Stimulated activated CD8-positive, alpha-beta memory T cell treated with anti-CD3 and anti-CD28 coated beads, Interleukin-15, amount 100 ng/mL, for 1 hour (primary cell): ENCODE results near the gene HAPSTR1.
A peak's percentile ranks its signal among the peaks of the same experiment; 100 is the strongest.
"Not testable (repeated sequence)": the region's sequence is repeated elsewhere in the genome, so short reads cannot be mapped to it uniquely, and the experiment has no call there.

Source experiments
- DNase-seq: peaks from one replicate; pipeline ENCODE4 v3.0.0-alpha.2; 2020; ENCODE audit warnings: low read depth

Gene HAPSTR1

DNA sequence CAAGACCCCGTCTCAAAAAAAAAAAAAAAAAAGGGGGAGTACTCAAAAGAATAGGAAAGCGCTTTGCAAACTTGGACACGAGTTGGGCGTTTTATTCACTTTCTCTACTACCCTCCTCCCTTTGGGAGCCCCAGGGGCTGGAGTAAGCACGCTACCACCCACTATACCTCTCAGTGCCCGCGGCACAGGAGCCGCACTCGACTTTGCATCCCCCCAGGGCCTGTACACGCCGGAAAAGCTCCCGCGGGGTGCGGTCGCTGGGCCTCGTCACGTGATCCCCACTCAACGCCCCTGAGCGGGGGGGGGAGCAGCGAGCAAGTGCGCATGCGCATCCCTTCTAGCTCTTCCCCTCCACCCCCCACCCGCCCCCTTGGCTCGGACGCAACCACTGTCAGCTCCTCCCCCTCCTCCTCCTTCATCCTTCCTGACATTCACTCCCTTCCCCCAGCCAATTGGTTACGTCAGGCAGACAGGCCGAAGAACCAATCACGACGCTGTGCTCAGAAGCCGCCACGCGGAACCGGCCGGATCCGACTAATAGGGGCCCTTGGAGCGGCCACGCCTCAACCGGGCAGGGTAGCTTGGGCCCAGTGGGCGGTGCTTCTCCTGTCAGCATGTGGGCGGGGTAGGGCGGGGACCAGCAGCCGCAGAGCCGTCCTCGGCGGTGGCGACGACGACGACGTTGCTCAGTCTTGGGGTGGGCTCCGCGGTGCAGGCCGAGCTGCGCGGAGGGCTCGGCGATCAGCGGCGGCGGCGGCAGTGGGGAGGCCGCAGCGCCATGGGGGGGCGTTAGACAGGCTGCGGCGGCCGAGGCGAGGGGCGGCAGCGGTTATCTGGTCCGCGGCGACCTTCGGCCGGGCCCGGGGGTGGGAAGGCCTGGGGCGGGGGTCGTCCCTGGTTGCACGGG, at the start of gene HAPSTR1:
TSS of gene HAPSTR1 (plus strand) at position 685 of the 907 bp plus-strand sequence. CDS start 401 bp downstream, outside the sequence.
- peak; percentile 97 for DNase-seq

- DNase-seq: no peak
Measured at GRCh38 chr16:9042533-9042932, 48.9 kb upstream of the HAPSTR1 start.

- no peak for DNase-seq
Measured at GRCh38 chr16:9042964-9043680, 48.3 kb upstream of the HAPSTR1 start.

- not testable (repeated sequence) for DNase-seq
Measured at GRCh38 chr16:9045562-9045961, 45.9 kb upstream of the HAPSTR1 start.

DNA sequence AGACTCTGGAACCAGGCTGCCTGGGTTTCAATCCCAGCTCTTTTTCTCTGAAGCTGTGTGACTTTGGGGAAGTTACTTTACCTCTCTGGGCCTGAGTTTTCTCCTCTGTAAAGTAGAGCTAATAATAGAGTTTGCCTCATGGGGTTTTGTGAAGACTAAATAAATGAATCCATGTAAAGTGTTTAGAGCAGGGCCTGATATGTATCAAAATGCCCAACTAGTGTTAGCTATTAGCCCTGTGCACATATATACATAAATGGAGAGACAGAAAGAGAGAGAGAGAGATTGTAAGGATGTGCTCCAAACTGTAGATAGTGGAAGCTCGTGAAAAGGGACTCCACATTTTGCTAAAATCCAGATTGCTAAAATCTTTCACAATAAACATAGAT, 44.8 kb upstream of the HAPSTR1 start:
- DNase-seq: no peak

GRCh38 chr16:9047689-9048301, 43.6 kb upstream of the HAPSTR1 start:
- peak; percentile 6 for DNase-seq

- DNase-seq: no peak
Measured at GRCh38 chr16:9048302-9048700, 43.1 kb upstream of the HAPSTR1 start.

GRCh38 chr16:9049241-9049640, 42.2 kb upstream of the HAPSTR1 start:
- no peak for DNase-seq

DNA sequence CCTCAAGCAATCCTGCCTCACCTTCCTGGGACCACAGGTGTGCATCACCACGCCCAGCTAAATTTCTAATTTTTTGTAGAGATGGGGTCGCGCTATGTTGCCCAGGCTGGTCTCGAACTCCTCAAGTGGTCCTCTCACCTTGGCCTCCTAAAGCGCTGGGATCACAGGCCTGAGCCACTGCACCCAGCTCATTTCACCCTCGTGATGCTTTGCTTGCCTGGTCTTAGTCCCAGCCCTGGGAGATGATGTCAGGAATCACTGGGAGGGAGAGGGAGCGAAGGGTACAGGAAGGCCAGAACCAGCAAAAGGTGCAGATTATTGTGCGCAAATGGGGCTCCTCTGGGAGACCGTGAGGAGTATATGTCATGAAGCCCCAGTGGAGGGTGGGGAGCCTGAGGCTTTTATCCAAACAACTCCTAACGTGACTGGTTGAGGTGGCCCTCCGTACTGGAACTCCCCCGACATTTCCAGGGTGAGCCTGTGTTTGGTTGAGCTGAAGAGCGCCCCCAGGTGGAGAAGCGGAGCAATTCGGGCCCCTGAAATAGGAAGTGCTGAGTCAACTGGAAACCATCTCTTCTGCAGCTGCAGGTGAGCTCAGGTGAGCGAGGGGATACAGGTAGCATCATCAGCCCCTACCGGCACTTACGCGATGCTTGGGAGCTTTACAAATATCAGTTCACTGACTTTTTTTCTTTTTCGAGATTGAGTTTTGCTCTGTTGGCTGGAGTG, 41.2 kb upstream of the HAPSTR1 start:
- DNase-seq: no peak

- DNase-seq: no peak
Measured at GRCh38 chr16:9053006-9053601, 38.3 kb upstream of the HAPSTR1 start.

GRCh38 chr16:9054460-9054859, 37.0 kb upstream of the HAPSTR1 start:
- DNase-seq: no peak

DNA sequence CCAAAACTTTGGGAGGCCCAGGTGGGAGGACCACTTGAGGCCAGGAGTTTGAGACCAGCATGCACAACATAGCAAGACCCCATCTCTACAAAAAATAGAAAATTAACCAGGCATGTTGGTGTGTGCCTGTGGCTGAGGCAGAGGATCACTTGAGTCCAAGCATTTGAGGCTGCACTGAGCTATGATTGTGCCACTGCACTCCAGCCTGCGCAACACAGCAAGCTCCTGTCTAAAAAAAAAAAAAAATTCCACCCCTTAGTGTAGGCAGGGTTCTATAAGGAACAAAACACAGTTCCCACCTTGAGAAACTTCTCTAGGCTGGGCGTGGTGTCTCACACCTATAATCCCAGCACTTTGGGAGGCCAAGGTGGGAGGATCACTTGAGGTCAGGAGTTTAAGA, 36.3 kb upstream of the HAPSTR1 start:
- DNase-seq: no peak

DNA sequence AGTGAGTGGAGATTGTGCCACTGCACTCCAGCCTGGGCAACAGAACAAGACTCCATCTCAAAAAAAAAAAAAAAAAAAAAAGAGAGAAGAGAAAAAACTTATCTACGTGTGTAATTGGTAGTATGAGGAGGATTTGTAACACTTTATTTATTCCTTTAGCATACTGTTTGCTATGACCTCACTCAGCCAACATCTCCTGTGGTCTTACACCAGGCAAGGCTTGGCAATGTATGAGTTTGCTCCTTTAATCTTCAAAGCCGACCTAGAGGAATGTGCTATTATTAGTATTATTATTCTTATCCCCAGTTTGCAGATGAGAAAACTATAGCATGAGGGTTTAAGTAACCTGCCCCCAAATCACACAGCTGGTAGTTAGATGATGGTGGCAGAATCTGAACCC, 35.8 kb upstream of the HAPSTR1 start:
- DNase-seq: no peak

DNA sequence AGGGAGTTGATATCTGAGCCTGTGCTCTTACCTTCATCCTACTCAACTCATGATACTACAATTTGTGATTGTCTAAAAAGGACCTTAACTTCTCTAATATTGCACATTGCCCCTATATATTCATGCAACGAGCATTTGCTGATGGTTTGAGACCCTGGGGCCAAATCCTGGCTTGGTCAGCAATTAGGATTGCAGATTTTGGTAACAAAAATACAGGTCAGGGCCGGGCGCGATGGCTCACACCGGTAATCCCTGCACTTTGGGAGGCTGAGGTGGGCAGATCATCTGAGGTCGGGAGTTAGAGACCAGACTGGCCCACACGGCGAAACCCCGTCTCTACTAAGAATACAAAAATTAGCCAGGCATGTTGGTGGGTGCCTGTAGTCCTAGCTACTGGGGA, 35.4 kb upstream of the HAPSTR1 start:
- DNase-seq: no peak

- no peak for DNase-seq
Measured at GRCh38 chr16:9058211-9058610, 33.2 kb upstream of the HAPSTR1 start.

GRCh38 chr16:9060225-9060624, 31.2 kb upstream of the HAPSTR1 start:
- no peak for DNase-seq

GRCh38 chr16:9061358-9061813, 30.1 kb upstream of the HAPSTR1 start:
- no peak for DNase-seq

DNA sequence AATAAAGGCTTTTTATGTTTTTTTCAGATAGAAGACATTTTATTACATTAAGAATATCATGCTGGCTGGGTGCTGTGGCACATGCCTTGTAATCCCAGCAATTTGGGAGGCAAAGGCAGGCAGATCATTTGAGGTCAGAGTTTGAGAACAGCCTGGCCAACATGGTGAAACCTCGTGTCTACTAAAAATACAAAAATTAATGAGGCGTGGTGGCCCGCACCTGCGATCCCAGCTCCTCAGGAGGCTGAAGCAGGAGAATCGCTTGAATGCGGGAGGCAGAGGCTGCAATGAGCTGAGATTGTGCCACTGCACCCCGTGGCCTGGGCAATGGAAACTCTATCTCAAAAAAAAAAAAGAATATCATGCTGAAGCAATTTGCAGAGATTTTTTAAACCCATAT, 29.1 kb upstream of the HAPSTR1 start:
- DNase-seq: no peak

- no peak for DNase-seq
Measured at GRCh38 chr16:9065077-9065476, 26.4 kb upstream of the HAPSTR1 start.

DNA sequence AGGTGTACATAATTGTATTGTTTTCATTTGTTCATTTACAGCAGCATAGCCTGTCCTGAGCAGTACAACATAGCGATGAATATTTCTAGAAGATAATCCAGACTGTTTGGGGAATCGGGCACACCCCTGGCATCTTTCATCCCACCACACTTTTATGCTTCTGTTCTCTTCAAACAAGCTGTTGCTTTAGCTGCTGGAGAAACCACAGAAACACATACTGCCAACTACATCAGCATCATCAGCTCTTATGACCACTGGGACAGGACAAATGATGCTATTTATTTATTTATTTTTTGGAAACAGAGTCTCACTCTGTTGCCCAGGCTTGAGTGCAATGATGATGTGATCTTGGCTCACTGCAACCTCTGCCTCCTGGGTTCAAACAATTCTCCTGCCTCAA, 22.6 kb upstream of the HAPSTR1 start:
- DNase-seq: no peak

- no peak for DNase-seq
Measured at GRCh38 chr16:9070254-9070653, 21.2 kb upstream of the HAPSTR1 start.

DNA sequence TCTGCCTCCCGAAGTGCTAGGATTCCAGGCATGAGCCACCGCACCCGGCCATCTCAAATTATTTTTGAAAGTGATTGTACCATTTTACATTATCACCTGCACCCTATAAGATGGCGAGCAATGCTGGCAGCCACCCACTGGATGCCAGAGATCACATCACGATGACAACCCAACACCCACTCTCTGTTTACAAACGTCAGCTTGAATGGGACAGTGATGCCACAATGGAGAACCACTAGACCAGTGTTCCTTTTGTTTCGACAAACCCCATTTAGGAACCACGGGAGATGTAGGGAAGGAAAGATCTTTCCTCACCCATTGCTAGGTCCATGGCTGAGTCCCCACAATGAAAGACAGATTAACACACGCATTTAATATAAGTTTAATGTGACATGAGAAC, 20.1 kb upstream of the HAPSTR1 start:
- no peak for DNase-seq
